SKM-1 (cell line): ENCODE results near the gene HSD17B1.

Experiments
- DNase-seq: peaks from one replicate; lab custom pipeline; 2025; ENCODE audit not compliant: unreplicated experiment; lab: John Stamatoyannopoulos, UW

Gene HSD17B1

DNA sequence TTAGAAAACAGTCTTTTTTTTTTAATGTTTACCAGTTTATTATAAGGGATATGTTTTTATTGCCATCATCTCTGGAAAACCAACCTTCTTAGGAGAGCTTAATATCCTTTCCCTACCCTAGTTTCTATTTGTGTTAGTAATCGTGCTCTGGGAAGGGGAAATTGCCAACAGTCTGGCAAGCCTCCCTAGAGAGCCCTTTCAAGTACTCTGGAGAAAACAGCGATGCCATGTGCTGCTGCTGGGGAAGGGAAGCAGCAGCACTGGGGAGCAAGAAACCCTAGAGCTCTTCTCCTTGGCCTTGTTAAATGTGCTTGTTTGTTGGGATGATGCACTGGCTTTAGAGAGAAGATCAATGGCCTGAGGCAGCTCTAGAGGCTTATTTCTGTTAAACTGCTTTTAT lies 46.2 kb downstream of the HSD17B1 start:
- DNase-seq = no peak

DNA sequence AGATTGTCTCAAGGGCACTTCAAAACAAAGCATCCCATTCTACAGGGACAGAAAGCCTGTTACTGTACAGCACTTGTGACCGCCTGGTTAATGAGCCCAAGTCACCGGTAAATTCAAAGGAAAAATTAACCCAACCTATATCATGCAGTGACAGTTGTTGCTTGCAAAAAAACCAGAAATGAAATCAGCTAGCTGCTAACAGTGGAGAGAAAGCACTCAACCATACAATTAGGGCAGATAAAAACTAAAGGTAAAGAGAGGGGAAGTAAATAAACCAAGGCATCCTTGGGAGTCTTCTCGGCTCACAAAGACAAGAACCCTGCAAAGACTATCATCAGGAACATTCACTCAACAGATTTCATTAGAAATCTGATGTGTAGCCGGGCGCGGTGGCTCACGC lies 50.6 kb downstream of the HSD17B1 start:
- no peak for DNase-seq
